Breast epithelium (tissue), 4 donors: ENCODE results near the gene SERHL2. TPM values are rescaled to one million over a fixed set of nuclear protein-coding genes. Genes with fewer than 3 reads are reported as not detected.
"Not testable (repeated sequence)": the region's sequence is repeated elsewhere in the genome, so short reads cannot be mapped to it uniquely, and the experiment has no call there.

Experiments used
- DNase-seq, 2 donors: peaks; one replicate each; pipeline ENCODE4 v3.0.0-alpha.2; 2019; ENCODE audit warnings: low spot score in 2 of 2
- H3K27ac ChIP-seq, 2 donors: fragments of 200-600 bp; sonication (generic) in 1 of 2; one replicate each; pipeline ENCODE4 v1.5.1; 2016 to 2019; ENCODE audit warnings: mild to moderate bottlenecking in 1 of 2
- H3K27me3 ChIP-seq, 2 donors: fragments of 200-600 bp; sonication (generic) in 1 of 2; one replicate each; pipeline versions ENCODE4 v1.5.1 to v1.6.0; 2017 to 2019; ENCODE audit warnings: control low read depth in 1 of 2, mild to moderate bottlenecking in 1 of 2
- H3K36me3 ChIP-seq: fragments of 200-600 bp; one replicate; pipeline ENCODE4 v1.5.1; 2019
- H3K4me1 ChIP-seq, 2 donors: fragments of 200-600 bp; sonication (generic); one replicate each; pipeline ENCODE4 v1.5.1; 2016 to 2019; ENCODE audit warnings: control low read depth in 1 of 2
- H3K4me3 ChIP-seq, 3 donors: fragments of 200-600 bp; sonication (generic); 1 replicate in 2 of 3; 2 replicates in 1 of 3; pipeline ENCODE4 v1.5.1; 2016 to 2019; ENCODE audit warnings: mild to moderate bottlenecking in 3 of 3, moderate library complexity in 2 of 3
- H3K9me3 ChIP-seq, 2 donors: fragments of 200-600 bp; sonication (generic) in 1 of 2; one replicate each; pipeline ENCODE4 v1.5.1; 2016 to 2019; ENCODE audit warnings: control low read depth in 1 of 2
- POLR2A ChIP-seq: fragments of 450-650 bp; IDR thresholded peaks from one replicate; pipeline ENCODE4 v1.6.1; 2016; ENCODE audit warnings: antibody characterized with exemption, mild to moderate bottlenecking, moderate library complexity
- POLR2AphosphoS5 ChIP-seq, 3 donors: sonication (generic); formaldehyde crosslinking; IDR thresholded peaks; one replicate each; pipeline ENCODE4 v1.6.1; 2017; ENCODE audit warnings: antibody characterized with exemption in 3 of 3
- intact Hi-C: fragments of 100-400 bp; cut with DNase I; formaldehyde crosslinking; loops from one replicate; pipeline ENCODE4 v1.15.1; 2023; ENCODE audit warnings: low total_unique reads
- total RNA-seq, 3 donors: library from RNA; depleted of rRNA; stranded (reverse); fragments of >200 nt; gene quantifications; one replicate each; pipeline ENCODE4 v1.1.0, GENCODE V29; 2016
- TF ChIP-seq, protein P1 (sequence below), 3 donors: fragments of 450-650 bp; IDR thresholded peaks; one replicate each; pipeline ENCODE4 v1.5.1; 2016 to 2017; ENCODE audit warnings: antibody characterized with exemption in 3 of 3, mild to moderate bottlenecking in 3 of 3, moderate library complexity in 3 of 3

SERHL2 gene
- total RNA-seq, 3 donors from 2014 or later, result 1.3 to 64.2 (median 16.7) TPM

DNA sequence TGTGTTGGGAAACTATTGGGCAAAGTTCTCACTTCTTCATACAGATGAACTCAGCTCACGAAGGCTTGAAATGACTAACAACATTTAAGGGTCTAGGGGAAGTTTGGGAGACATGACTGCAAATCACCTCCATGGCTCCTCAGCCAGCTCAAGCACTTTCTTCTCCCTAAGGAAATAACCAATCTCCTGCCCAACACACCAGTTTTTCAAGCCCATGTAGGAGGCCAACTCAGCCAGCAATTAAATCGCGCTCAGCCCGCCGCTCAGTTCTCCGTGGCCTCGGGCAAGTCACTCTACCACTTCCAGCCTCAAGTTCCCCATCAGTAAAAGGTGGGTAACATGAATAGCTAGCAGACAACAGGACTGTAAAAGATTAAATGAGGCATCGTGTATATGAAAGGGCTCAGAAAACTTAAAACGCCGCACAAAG lies 60.1 kb downstream of the SERHL2 start:
- Histone ChIP-seq H3K27ac (peak overlapping the region; percentile 98), H3K27me3 (no peaks in the 10 kb centered on the region), H3K4me1 (peaks cover 10 to 23% of the 10 kb centered on the region in 2 donors), H3K9me3 (no peaks in the 10 kb centered on the region), H3K4me3 (peak overlapping the region; percentile 70 to 92 (median 87)), H3K36me3 (no peaks in the 10 kb centered on the region)
- no peak for DNase-seq
- intact Hi-C loops, result no loop called here
- TF ChIP-seq, protein P1, sequence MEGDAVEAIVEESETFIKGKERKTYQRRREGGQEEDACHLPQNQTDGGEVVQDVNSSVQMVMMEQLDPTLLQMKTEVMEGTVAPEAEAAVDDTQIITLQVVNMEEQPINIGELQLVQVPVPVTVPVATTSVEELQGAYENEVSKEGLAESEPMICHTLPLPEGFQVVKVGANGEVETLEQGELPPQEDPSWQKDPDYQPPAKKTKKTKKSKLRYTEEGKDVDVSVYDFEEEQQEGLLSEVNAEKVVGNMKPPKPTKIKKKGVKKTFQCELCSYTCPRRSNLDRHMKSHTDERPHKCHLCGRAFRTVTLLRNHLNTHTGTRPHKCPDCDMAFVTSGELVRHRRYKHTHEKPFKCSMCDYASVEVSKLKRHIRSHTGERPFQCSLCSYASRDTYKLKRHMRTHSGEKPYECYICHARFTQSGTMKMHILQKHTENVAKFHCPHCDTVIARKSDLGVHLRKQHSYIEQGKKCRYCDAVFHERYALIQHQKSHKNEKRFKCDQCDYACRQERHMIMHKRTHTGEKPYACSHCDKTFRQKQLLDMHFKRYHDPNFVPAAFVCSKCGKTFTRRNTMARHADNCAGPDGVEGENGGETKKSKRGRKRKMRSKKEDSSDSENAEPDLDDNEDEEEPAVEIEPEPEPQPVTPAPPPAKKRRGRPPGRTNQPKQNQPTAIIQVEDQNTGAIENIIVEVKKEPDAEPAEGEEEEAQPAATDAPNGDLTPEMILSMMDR (IDR thresholded peaks at IDR 0.05), result no peak
- TF ChIP-seq POLR2AphosphoS5 (IDR thresholded peaks at IDR 0.05) (no peak), POLR2A (no peak)

DNA sequence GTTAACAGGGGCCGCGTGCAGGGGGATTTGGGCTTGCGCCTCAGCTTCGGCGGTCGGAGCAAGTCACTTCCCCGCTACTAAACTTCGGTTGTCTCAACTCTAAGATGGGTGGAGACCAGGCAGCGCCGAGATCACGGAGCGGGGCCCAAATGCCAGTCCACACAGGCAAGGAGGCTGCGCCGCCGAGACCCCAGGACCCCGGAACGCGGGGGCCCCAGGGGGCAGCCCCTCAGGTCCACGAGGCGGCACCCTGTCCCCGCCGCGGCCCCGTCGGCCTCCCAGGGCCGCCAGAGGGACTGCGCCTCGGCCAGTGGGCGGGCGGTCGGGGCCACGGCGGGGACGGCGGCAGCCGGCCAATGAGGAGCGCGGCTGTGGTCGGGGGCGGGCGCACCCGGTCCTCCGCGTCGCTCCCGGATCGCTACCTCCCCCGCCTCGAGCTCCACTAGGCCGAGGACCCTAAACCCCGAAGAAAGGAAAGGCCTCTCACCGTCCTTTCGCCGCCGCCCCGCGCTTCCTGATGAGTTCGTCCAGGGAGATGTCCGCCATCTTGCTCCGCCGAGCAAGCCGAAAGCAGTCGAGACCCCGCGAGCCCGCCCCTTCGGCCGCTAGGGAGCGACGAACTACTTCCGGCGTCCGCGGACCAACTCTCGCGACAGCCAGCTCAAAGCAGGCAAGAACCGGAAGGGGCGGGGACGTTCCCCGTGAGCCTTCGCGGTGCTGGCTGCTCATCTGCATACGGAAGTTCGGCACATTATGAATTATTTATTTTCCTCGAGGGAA lies 60.7 kb downstream of the SERHL2 start, which contains the start of gene POLDIP3:
Gene POLDIP3, minus strand, starts transcription at position 572 of the 780 bp plus-strand sequence. Its CDS starts 26 bp downstream, at position 546.
- TF ChIP-seq, protein P1 (IDR thresholded peaks at IDR 0.05), result peak; percentile 24 to 59 (median 40)
- TF ChIP-seq POLR2AphosphoS5 (IDR thresholded peaks at IDR 0.05) (peak in 2 of 3 donors; percentile 62 to 85), POLR2A (peak; percentile 59)
- no peaks in the 10 kb centered on the region for H3K27me3 ChIP-seq
- peaks cover 10 to 23% of the 10 kb centered on the region in 2 donors for H3K4me1 ChIP-seq
- H3K4me3 ChIP-seq, result peak within 1 kb of the TSS; percentile 70 to 92 (median 87)
- peak within 1 kb of the TSS; percentile 98 for H3K27ac ChIP-seq
- H3K36me3 ChIP-seq, result no peaks in the 10 kb centered on the region
- intact Hi-C loops, result no loop called here
- peak; percentile 99 for DNase-seq
- H3K9me3 ChIP-seq, result no peaks in the 10 kb centered on the region

DNA sequence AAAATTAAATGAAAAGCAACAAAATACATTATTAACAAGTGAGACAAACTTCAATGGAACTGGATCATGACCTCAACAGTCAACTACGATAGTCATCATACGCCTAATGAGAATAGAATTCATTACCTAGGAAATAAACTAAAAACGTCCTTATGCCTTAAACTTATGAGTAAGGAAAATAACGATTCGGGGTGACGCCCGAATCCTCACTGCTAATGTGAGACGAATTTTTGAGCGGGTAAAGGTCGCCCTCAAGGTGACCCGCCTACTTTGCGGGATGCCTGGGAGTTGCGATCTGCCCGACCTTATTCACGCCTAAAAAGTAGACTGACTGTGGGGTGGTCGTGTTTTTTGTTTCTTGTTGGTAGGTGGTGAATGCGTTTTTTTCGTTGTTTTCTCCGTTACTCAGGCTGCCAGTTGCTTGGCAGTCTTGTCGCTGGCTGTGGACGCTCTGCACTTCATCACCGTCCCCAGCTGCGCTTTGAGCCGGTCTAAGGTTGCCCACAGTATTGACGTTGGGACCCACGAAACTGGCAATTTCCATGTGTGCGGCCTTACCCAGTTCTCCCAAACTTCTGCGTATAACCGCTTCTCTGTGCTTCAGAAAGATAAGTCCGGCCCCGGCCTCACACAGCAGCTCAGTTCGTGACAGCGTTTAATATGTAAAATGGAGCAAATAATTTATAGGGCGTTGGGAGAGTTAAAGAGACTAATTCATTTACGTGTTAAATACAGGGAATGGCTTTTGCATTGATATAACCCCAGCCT lies 61.5 kb downstream of the SERHL2 start:
- peak; percentile 90 for DNase-seq
- Histone ChIP-seq H3K4me3 (peak overlapping the region; percentile 70 to 92 (median 87)), H3K36me3 (no peaks in the 10 kb centered on the region), H3K4me1 (peaks cover 10 to 23% of the 10 kb centered on the region in 2 donors), H3K9me3 (no peaks in the 10 kb centered on the region), H3K27ac (peak overlapping the region; percentile 98), H3K27me3 (no peaks in the 10 kb centered on the region)
- TF ChIP-seq POLR2A (peak; percentile 97), POLR2AphosphoS5 (IDR thresholded peaks at IDR 0.05) (peak; percentile 96 to 99 (median 98))
- TF ChIP-seq, protein P1 (IDR thresholded peaks at IDR 0.05), result no peak
- intact Hi-C loops, result no loop called here

DNA sequence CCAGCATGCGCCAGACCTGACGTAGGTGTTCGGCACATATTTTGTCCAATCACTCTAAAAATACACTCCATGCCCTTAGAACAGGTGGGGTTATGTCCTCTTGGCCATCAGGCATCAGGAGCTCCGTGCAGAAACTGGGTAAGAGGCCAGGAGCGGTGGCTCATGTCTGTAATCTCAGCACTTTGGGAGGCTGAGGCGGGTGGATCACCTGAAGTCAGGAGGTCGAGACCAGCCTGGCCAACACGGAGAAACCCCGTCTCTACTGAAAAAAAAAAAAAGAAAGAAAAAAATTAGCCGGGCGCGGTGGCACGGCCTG lies 62.1 kb downstream of the SERHL2 start:
- peak in 1 of 2 donors; percentile 49 for DNase-seq
- H3K9me3 ChIP-seq, H3K27me3 ChIP-seq, intact Hi-C loops, H3K36me3 ChIP-seq: not testable (repeated sequence)
- Histone ChIP-seq H3K27ac (peak overlapping the region; percentile 98), H3K4me1 (peaks cover 10 to 23% of the 10 kb centered on the region in 2 donors), H3K4me3 (peak overlapping the region; percentile 70 to 92 (median 87))

DNA sequence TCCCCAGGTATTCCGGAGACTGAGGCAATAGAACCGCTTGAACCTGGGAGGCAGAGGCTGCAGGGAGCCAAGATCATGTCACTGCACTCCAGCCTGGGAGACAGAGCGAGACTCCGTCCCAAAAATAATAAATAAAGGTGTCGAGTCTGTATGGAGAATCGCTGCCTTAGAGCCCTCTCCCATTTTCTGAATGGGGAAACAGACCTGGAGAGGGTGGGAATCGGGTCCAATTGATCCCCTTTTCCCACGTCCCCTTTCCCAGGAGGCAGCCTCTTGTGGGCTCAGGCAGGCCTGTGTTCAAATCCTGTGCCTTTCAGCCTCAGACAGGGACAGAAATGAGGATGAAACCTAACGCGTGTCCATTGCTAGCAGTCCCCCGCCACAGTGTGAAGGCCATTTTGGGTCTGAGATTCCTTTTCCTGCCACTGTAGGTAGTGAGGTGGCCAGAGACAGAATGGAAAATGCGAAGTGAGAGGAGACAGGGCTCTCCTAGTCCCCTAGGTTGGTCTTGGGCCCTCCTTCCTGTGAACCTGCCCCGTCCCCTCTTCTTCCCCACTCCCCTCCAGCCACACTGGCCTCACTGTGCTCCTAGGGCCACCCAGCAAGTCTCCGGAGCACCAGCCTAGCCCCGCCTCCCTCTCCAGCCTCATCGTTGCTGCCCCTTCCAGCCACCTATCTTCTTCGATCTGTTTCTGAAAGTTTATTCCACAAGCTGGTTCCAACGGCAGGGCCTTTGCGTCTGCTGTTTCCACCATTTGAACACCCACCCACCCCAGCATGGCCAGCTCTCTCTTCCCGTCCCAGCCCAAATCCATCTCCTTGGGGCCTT lies 63.6 kb downstream of the SERHL2 start:
- Histone ChIP-seq H3K4me1 (peaks cover 10 to 12% of the 10 kb centered on the region in 2 donors), H3K27ac (peak overlapping the region; percentile 65 to 98), H3K4me3 (no peak overlapping the region), H3K9me3 (no peaks in the 10 kb centered on the region), H3K36me3 (no peaks in the 10 kb centered on the region), H3K27me3 (no peaks in the 10 kb centered on the region)
- no peak for DNase-seq
- TF ChIP-seq POLR2A (no peak), POLR2AphosphoS5 (IDR thresholded peaks at IDR 0.05) (no peak)
- TF ChIP-seq, protein P1 (IDR thresholded peaks at IDR 0.05), result no peak
- intact Hi-C loops, result no loop called here
